ENCODE results near the gene PRKACG. TPM values are rescaled to one million over a fixed set of nuclear protein-coding genes. Genes with fewer than 3 reads are reported as not detected.
A peak's percentile ranks its signal among the peaks of the same experiment; 100 is the strongest.

Gene PRKACG
- total and polyA plus RNA-seq, 5 donors from 2014 or later = not detected

DNA sequence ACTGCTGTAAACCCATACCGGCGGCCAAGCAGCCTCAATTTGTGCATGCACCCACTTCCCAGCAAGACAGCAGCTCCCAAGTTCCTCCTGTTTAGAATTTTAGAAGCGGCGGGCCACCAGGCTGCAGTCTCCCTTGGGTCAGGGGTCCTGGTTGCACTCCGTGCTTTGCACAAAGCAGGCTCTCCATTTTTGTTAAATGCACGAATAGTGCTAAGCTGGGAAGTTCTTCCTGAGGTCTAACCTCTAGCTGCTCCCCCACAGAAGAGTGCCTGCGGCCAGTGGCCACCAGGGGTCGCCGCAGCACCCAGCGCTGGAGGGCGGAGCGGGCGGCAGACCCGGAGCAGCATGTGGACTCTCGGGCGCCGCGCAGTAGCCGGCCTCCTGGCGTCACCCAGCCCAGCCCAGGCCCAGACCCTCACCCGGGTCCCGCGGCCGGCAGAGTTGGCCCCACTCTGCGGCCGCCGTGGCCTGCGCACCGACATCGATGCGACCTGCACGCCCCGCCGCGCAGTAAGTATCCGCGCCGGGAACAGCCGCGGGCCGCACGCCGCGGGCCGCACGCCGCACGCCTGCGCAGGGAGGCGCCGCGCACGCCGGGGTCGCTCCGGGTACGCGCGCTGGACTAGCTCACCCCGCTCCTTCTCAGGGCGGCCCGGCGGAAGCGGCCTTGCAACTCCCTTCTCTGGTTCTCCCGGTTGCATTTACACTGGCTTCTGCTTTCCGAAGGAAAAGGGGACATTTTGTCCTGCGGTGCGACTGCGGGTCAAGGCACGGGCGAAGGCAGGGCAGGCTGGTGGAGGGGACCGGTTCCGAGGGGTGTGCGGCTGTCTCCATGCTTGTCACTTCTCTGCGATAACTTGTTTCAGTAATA is 21.8 kb upstream of the PRKACG start, which contains the start of gene FXN:
TSS of gene FXN (plus strand) at position 315 of the 871 bp plus-strand sequence. CDS start at position 346, 31 bp downstream.
- H3K27ac ChIP-seq (ENCODE audit: insufficient read depth, low read length, poor library complexity, severe bottlenecking) = peak within 1 kb of the TSS; percentile 51
- Mint-ChIP-seq H3K27me3 (no peaks in the 10 kb centered on the region), H3K9me3 (no peaks in the 10 kb centered on the region)

DNA sequence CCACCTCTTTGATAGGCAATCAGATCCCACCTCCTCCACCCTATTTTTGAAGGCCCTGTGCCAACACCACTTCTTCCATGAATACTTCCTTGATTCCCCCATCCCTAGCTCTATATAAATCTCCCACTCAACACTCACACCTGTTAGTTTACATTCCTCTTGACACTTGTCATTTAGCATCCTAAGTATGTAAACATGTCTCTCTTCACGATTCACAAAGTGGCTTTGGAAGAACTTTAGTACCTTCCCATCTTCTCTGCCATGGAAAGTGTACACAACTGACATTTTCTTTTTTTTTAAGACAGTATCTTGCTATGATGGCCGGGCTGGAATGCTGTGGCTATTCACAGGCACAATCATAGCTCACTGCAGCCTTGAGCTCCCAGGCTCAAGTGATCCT is 20.2 kb upstream of the PRKACG start:
- Mint-ChIP-seq H3K27ac (peak overlapping the region in 1 of 3 donors; percentile 74), H3K4me1 (peaks cover 10 to 47% (median 18%) of the 10 kb centered on the region in 4 donors)
- H3K9me3 ChIP-seq (ENCODE audit: control insufficient read depth in 2 of 2, low read length in 2 of 2) = no peaks in the 10 kb centered on the region

More for the DNA sequence above, 21.8 kb upstream of the PRKACG start, which contains the start of gene FXN:
- H3K36me3 ChIP-seq (ENCODE audit: control insufficient read depth, insufficient read depth, low read length) = no peaks in the 10 kb centered on the region
- peak within 1 kb of the TSS; percentile 86 for H3K4me3 ChIP-seq (ENCODE audit: low read depth, low read length)
- peaks cover 14% of the 10 kb centered on the region for H3K4me1 ChIP-seq (ENCODE audit: control insufficient read depth, insufficient read depth, low read length, poor library complexity, severe bottlenecking)
- H3K36me3 Mint-ChIP-seq = peaks cover 6% of the 10 kb centered on the region
- H3K27ac Mint-ChIP-seq = peak within 1 kb of the TSS; percentile 91 to 98 (median 96)
- ATAC-seq (ENCODE audit: low read depth in 2 of 2) = peak; percentile 90 to 91
- H3K4me3 Mint-ChIP-seq = peak within 1 kb of the TSS; percentile 95 to 97 (median 96)
- H3K9me3 ChIP-seq (ENCODE audit: control insufficient read depth in 2 of 2, low read length in 2 of 2) = no peaks in the 10 kb centered on the region
- no peaks in the 10 kb centered on the region for H3K27me3 ChIP-seq (ENCODE audit: control insufficient read depth, insufficient read depth, low read length)
- peak; percentile 67 to 87 (median 80) for DNase-seq
- peaks cover 9 to 38% (median 10%) of the 10 kb centered on the region in 4 donors for H3K4me1 Mint-ChIP-seq

DNA sequence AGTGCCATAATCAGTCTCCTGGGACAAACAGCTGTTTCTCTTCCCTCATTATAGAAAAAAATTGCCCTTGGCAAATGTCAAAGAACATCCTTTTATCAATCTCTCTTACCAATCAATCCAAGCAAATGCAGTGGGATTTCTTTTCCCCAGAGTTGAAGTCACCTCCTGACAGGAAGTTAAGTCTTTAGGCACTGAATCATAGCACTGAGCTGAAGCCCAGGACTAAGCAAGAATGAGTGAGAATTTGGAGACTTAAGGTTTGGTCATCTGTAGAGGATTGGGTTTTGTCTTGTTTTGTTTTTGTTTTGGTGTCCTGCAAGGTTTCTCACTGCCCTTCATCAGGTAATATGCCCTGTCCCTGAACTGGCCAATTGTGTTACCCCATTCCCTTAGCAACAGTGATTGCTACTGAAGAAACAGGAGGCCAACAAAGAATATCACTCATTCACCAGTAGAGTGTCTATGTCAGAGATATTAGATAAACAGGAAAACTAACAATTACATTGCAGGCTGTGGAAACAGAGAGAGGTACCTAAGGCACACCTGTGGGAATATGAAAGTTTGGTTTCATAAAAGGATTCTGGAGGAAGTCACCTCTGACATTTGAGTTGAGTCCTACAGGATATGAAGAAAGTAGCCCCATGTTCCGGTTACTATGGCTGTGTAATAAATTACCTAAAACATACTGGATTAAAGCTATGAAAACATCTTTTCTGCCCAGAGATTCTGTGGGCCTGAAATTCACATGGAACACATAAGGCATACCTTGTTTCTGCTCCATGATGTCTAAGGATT is 17.1 kb upstream of the PRKACG start:
- Mint-ChIP-seq H3K9me3 (peaks cover 0 to 5% (median 0%) of the 10 kb centered on the region in 7 donors), H3K4me3 (peak overlapping the region in 1 of 4 donors; percentile 77), H3K4me1 (peaks cover 2 to 51% (median 22%) of the 10 kb centered on the region in 4 donors), H3K36me3 (no peaks in the 10 kb centered on the region), H3K27me3 (no peaks in the 10 kb centered on the region), H3K27ac (peak overlapping the region in 1 of 3 donors; percentile 39)
- Histone ChIP-seq H3K27me3 (ENCODE audit: control insufficient read depth, insufficient read depth, low read length) (no peaks in the 10 kb centered on the region), H3K9me3 (ENCODE audit: control insufficient read depth in 2 of 2, low read length in 2 of 2) (no peaks in the 10 kb centered on the region), H3K27ac (ENCODE audit: insufficient read depth, low read length, poor library complexity, severe bottlenecking) (no peak overlapping the region), H3K4me1 (ENCODE audit: control insufficient read depth, insufficient read depth, low read length, poor library complexity, severe bottlenecking) (peaks cover 18% of the 10 kb centered on the region), H3K4me3 (ENCODE audit: low read depth, low read length) (no peak overlapping the region), H3K36me3 (ENCODE audit: control insufficient read depth, insufficient read depth, low read length) (no peaks in the 10 kb centered on the region)
- ATAC-seq (ENCODE audit: low read depth in 2 of 2) = no peak
- no peak for DNase-seq

More for the DNA sequence above, 20.2 kb upstream of the PRKACG start:
- Histone ChIP-seq H3K4me1 (ENCODE audit: control insufficient read depth, insufficient read depth, low read length, poor library complexity, severe bottlenecking) (peaks cover 14% of the 10 kb centered on the region), H3K27me3 (ENCODE audit: control insufficient read depth, insufficient read depth, low read length) (no peaks in the 10 kb centered on the region), H3K36me3 (ENCODE audit: control insufficient read depth, insufficient read depth, low read length) (no peaks in the 10 kb centered on the region), H3K27ac (ENCODE audit: insufficient read depth, low read length, poor library complexity, severe bottlenecking) (no peak overlapping the region), H3K4me3 (ENCODE audit: low read depth, low read length) (no peak overlapping the region)
- ATAC-seq (ENCODE audit: low read depth in 2 of 2) = no peak
- H3K36me3 Mint-ChIP-seq = no peaks in the 10 kb centered on the region
- H3K9me3 Mint-ChIP-seq = peaks cover 0 to 5% (median 0%) of the 10 kb centered on the region in 7 donors
- H3K27me3 Mint-ChIP-seq = no peaks in the 10 kb centered on the region
- H3K4me3 Mint-ChIP-seq = peak overlapping the region; percentile 30 to 74 (median 65)
- no peak for DNase-seq

DNA sequence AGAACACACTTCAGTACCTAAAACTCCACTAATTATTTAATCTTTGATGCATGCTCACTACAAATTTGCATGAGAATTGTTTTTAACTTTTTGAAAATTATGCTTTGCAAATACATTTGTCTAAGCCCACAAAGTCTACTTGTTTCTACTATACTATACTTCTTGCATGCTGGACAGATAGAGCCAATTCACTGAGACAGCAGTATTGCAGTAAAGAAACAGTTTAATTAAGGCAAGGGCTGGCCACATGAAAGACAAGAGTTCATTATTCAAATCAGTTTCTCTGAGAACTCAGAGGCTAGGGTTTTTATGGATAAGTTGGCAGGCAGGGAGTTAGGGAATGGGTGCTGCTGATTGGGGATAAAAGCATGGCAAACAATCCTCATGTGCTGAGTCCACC is 15.6 kb upstream of the PRKACG start:
- H3K36me3 ChIP-seq (ENCODE audit: control insufficient read depth, insufficient read depth, low read length) = no peaks in the 10 kb centered on the region
- H3K27ac Mint-ChIP-seq = peak overlapping the region in 2 of 3 donors; percentile 8 to 23

DNA sequence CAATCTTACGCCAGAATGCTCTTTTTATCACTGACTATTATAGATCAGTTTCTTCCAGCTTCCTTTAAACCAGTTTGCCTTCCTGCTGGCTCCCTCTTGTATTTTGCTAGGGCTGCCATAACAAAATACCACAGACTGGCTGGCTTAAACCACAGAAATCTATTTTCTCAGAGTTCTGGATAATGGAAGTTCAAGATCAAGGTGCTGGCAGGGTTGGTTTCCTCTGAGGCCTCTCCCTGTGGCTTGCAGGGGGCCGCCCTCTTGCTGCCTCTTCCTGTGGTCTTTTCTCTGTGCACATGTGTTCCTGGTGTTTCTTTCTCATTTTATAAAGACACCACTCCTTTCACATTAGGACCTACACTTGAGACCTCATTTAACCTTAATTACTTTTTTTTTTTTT is 14.8 kb upstream of the PRKACG start:
- Histone ChIP-seq H3K27ac (ENCODE audit: insufficient read depth, low read length, poor library complexity, severe bottlenecking) (no peak overlapping the region), H3K4me1 (ENCODE audit: control insufficient read depth, insufficient read depth, low read length, poor library complexity, severe bottlenecking) (peaks cover 14% of the 10 kb centered on the region), H3K36me3 (ENCODE audit: control insufficient read depth, insufficient read depth, low read length) (no peaks in the 10 kb centered on the region), H3K27me3 (ENCODE audit: control insufficient read depth, insufficient read depth, low read length) (no peaks in the 10 kb centered on the region), H3K4me3 (ENCODE audit: low read depth, low read length) (no peak overlapping the region), H3K9me3 (ENCODE audit: control insufficient read depth in 2 of 2, low read length in 2 of 2) (no peaks in the 10 kb centered on the region)
- H3K9me3 Mint-ChIP-seq = peaks cover 0 to 5% (median 0%) of the 10 kb centered on the region in 7 donors
- peak overlapping the region in 2 of 4 donors; percentile 5 to 43 for H3K4me3 Mint-ChIP-seq
- H3K36me3 Mint-ChIP-seq = no peaks in the 10 kb centered on the region
- ATAC-seq (ENCODE audit: low read depth in 2 of 2) = peak; percentile 15 to 48
- H3K27me3 Mint-ChIP-seq = no peaks in the 10 kb centered on the region
- peak in 2 of 3 donors; percentile 36 to 84 for DNase-seq
- peaks cover 0 to 44% (median 23%) of the 10 kb centered on the region in 4 donors for H3K4me1 Mint-ChIP-seq
- H3K27ac Mint-ChIP-seq = peak overlapping the region in 2 of 3 donors; percentile 23 to 94

More for the DNA sequence above, 15.6 kb upstream of the PRKACG start:
- DNase-seq = no peak
- Histone ChIP-seq H3K4me1 (ENCODE audit: control insufficient read depth, insufficient read depth, low read length, poor library complexity, severe bottlenecking) (peaks cover 14% of the 10 kb centered on the region), H3K9me3 (ENCODE audit: control insufficient read depth in 2 of 2, low read length in 2 of 2) (no peaks in the 10 kb centered on the region), H3K4me3 (ENCODE audit: low read depth, low read length) (no peak overlapping the region), H3K27me3 (ENCODE audit: control insufficient read depth, insufficient read depth, low read length) (no peaks in the 10 kb centered on the region), H3K27ac (ENCODE audit: insufficient read depth, low read length, poor library complexity, severe bottlenecking) (no peak overlapping the region)
- Mint-ChIP-seq H3K9me3 (peaks cover 0 to 5% (median 0%) of the 10 kb centered on the region in 7 donors), H3K36me3 (no peaks in the 10 kb centered on the region), H3K4me1 (peaks cover 0 to 44% (median 23%) of the 10 kb centered on the region in 4 donors), H3K4me3 (peak overlapping the region in 2 of 4 donors; percentile 10 to 20), H3K27me3 (no peaks in the 10 kb centered on the region)
- ATAC-seq (ENCODE audit: low read depth in 2 of 2) = no peak

DNA sequence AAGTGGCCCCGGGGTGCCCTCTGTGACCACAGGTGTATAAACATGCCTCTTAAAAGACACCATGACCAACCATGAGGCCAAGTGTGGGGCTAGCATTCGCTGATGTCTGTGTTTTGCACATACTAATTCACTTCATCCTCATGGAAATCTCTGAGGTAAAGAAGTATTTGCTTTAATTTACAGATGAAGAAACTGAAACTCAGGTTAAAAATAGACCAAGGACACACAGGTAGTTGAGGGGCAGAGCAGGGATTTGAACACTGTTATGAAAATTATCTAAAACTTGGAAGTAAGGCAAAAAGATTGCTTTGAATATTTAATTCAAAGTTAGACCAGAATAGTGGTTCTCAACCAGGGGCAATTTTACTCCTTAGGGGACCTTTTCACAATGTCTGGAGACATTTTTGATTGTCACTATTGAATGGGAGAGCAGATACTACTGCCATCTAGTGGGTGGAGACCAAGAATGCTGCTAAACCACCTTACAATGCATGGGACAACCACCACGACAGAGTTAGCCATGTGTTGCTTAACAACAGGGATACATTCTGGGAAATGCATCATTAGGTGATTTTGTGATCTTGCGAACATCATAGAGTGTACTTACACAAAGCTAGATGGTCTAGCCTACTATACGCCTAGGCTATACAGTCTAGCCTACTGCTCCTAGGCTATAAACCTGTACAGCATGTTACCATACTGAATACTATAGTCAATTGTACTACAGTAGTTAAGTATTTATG is 13.6 kb upstream of the PRKACG start:
- Mint-ChIP-seq H3K27me3 (no peaks in the 10 kb centered on the region), H3K9me3 (peaks cover 0 to 5% (median 0%) of the 10 kb centered on the region in 7 donors), H3K36me3 (no peaks in the 10 kb centered on the region), H3K27ac (no peak overlapping the region), H3K4me3 (peak overlapping the region in 3 of 4 donors; percentile 1 to 24 (median 11)), H3K4me1 (peaks cover 0 to 45% (median 24%) of the 10 kb centered on the region in 4 donors)
- ATAC-seq (ENCODE audit: low read depth in 2 of 2) = peak; percentile 72 to 76
- H3K27ac ChIP-seq (ENCODE audit: insufficient read depth, low read length, poor library complexity, severe bottlenecking) = no peak overlapping the region
- H3K4me1 ChIP-seq (ENCODE audit: control insufficient read depth, insufficient read depth, low read length, poor library complexity, severe bottlenecking) = peaks cover 14% of the 10 kb centered on the region
- no peak overlapping the region for H3K4me3 ChIP-seq (ENCODE audit: low read depth, low read length)
- H3K9me3 ChIP-seq (ENCODE audit: control insufficient read depth in 2 of 2, low read length in 2 of 2) = no peaks in the 10 kb centered on the region
- no peaks in the 10 kb centered on the region for H3K27me3 ChIP-seq (ENCODE audit: control insufficient read depth, insufficient read depth, low read length)
- peak; percentile 30 to 84 (median 68) for DNase-seq
- H3K36me3 ChIP-seq (ENCODE audit: control insufficient read depth, insufficient read depth, low read length) = no peaks in the 10 kb centered on the region

DNA sequence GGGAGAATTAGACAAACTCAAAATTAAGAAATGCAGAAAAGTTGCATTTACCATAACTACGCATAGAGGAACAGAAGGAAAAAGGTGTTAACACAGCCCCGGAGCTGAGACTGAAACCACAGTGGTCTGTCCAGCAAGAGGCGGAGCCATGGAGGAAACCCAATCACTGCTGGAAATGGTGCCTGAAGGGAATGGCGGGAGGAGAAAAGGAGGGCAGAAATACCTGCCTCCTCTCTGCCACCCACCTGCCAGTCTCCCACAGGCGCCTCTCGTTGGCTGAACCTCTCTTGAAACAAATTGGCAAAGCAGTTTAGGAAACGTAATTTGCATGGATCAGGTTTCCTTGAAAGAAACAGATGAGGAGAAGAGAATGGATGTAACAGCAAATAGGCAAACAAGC is 9.7 kb upstream of the PRKACG start:
- no peak overlapping the region for H3K4me3 Mint-ChIP-seq
- H3K36me3 Mint-ChIP-seq = no peaks in the 10 kb centered on the region
- Histone ChIP-seq H3K4me3 (ENCODE audit: low read depth, low read length) (no peak overlapping the region), H3K9me3 (ENCODE audit: control insufficient read depth in 2 of 2, low read length in 2 of 2) (no peaks in the 10 kb centered on the region), H3K27ac (ENCODE audit: insufficient read depth, low read length, poor library complexity, severe bottlenecking) (no peak overlapping the region), H3K4me1 (ENCODE audit: control insufficient read depth, insufficient read depth, low read length, poor library complexity, severe bottlenecking) (peaks cover 33% of the 10 kb centered on the region), H3K36me3 (ENCODE audit: control insufficient read depth, insufficient read depth, low read length) (no peaks in the 10 kb centered on the region), H3K27me3 (ENCODE audit: control insufficient read depth, insufficient read depth, low read length) (no peaks in the 10 kb centered on the region)
- no peak for DNase-seq
- no peak overlapping the region for H3K27ac Mint-ChIP-seq
- H3K9me3 Mint-ChIP-seq = peaks cover 0 to 1% (median 0%) of the 10 kb centered on the region in 7 donors
- peaks cover 8 to 50% (median 35%) of the 10 kb centered on the region in 4 donors for H3K4me1 Mint-ChIP-seq
- ATAC-seq (ENCODE audit: low read depth in 2 of 2) = no peak
- H3K27me3 Mint-ChIP-seq = no peaks in the 10 kb centered on the region

All from CD4-positive, CD25-positive, alpha-beta regulatory T cell (primary cell).